Endothelial cell of umbilical vein (primary cell): Measurements from ENCODE around the gene GOLT1A. TPM values are rescaled to one million over a fixed set of nuclear protein-coding genes. Genes with fewer than 3 reads are reported as not detected.

Experiments
- BruUV-seq: library from RNA; stranded (reverse); fragments of 400-500 nt; replicated peaks from 2 replicates; lab custom pipeline; 2021; lab: Mats Ljungman, UMichigan
- CTCF ChIA-PET: fragments of 300-600, 350-600 bp; sonication (Branson Sonifier 250); formaldehyde crosslinking; loops from one replicate; lab custom pipeline; 2021; ENCODE audit warnings: antibody characterized with exemption, inconsistent platforms; lab: Charles Lee
- POLR2A ChIA-PET: fragments of 300-600, 350-600 bp; sonication (Branson Sonifier 250); formaldehyde crosslinking; loops from one replicate; lab custom pipeline; 2021; ENCODE audit warnings: antibody characterized with exemption, inconsistent platforms; lab: Charles Lee
- DNase-seq: peaks from one replicate; pipeline ENCODE4 v3.0.0-alpha.2; 2011; ENCODE audit warnings: low read depth, low spot score
- FAIRE-seq: peaks from 2 replicates; lab custom pipeline; 2011; peaks lifted over from hg19 to GRCh38; lab: Jason Lieb, UNC
- H2AFZ ChIP-seq: 2 replicates; pipeline ENCODE4 v1.6.0; 2012; ENCODE audit warnings: low read depth, low read length, control low read depth, inconsistent platforms
- H3K27ac ChIP-seq: 2 replicates; pipeline ENCODE4 v1.5.1; 2011; ENCODE audit warnings: low read depth, mild to moderate bottlenecking, control low read depth, low read length, moderate library complexity; ENCODE audit not compliant: insufficient read depth
- H3K27me3 ChIP-seq, 2 experiments: 2 replicates each; pipeline versions ENCODE4 v1.6.0 to v1.6.1; 2011; ENCODE audit warnings: low read length in 2 of 2, mixed read lengths in 1 of 2; ENCODE audit not compliant: control insufficient read depth in 2 of 2, insufficient read depth in 2 of 2
- H3K36me3 ChIP-seq, 2 experiments: 2 replicates in 1 of 2; 3 replicates in 1 of 2; pipeline ENCODE4 v1.5.1; 2011; ENCODE audit warnings: low read length in 2 of 2, mild to moderate bottlenecking in 1 of 2, moderate library complexity in 1 of 2; ENCODE audit not compliant: control insufficient read depth in 2 of 2, insufficient read depth in 2 of 2; ENCODE audit errors: extremely low read depth in 1 of 2
- H3K4me1 ChIP-seq: 3 replicates; pipeline ENCODE4 v1.5.1; 2011; ENCODE audit warnings: mild to moderate bottlenecking, low read length; ENCODE audit not compliant: control insufficient read depth, insufficient read depth; ENCODE audit errors: extremely low read depth
- H3K4me2 ChIP-seq: 2 replicates; pipeline ENCODE4 v1.6.1; 2011; ENCODE audit warnings: low read length, control low read depth, mixed read lengths; ENCODE audit not compliant: insufficient read depth
- H3K4me3 ChIP-seq, 3 experiments: fragments of 200-600 bp in 1 of 3; sonication (generic), shearing (Covaris generic) in 1 of 3; replicated peaks in 1 of 3; 2 replicates each; pipeline ENCODE4 v1.5.1; 2011 to 2016; ENCODE audit warnings: control low read depth in 3 of 3, low read length in 3 of 3, mild to moderate bottlenecking in 2 of 3, inconsistent platforms in 1 of 3, low read depth in 1 of 3, moderate library complexity in 1 of 3; ENCODE audit not compliant: insufficient read depth in 1 of 3
- H3K79me2 ChIP-seq: 2 replicates; pipeline ENCODE4 v1.6.0; 2012; ENCODE audit warnings: low read length, inconsistent platforms; ENCODE audit not compliant: control insufficient read depth, insufficient read depth
- H3K9ac ChIP-seq: replicated peaks from 2 replicates; pipeline ENCODE3; 2011; ENCODE audit warnings: low read length, control low read depth; ENCODE audit not compliant: insufficient read depth; ENCODE audit errors: extremely low read depth
- H3K9me1 ChIP-seq: replicated peaks from 3 replicates; pipeline ENCODE4 v1.6.0; 2011; ENCODE audit warnings: mild to moderate bottlenecking, low read length; ENCODE audit not compliant: control insufficient read depth, insufficient read depth; ENCODE audit errors: extremely low read depth
- H3K9me3 ChIP-seq: replicated peaks from 2 replicates; pipeline ENCODE4 v1.5.1; 2012; ENCODE audit warnings: low read length, inconsistent platforms; ENCODE audit not compliant: control insufficient read depth, insufficient read depth
- H4K20me1 ChIP-seq: replicated peaks from 2 replicates; pipeline ENCODE3; 2011; ENCODE audit warnings: mild to moderate bottlenecking, low read length; ENCODE audit not compliant: control insufficient read depth, insufficient read depth; ENCODE audit errors: extremely low read depth
- CTCF ChIP-seq, 2 donors: IDR thresholded peaks; 1 replicate in 1 of 2; 2 replicates in 1 of 2; pipeline ENCODE4 v1.5.1; 2011; ENCODE audit warnings: low read length in 2 of 2, mild to moderate bottlenecking in 2 of 2, moderate library complexity in 2 of 2, control low read depth in 1 of 2, inconsistent platforms in 1 of 2, low read depth in 1 of 2; ENCODE audit not compliant: insufficient read depth in 1 of 2; ENCODE audit errors: extremely low read depth in 1 of 2
- FOS ChIP-seq: IDR thresholded peaks from 2 replicates; pipeline ENCODE4 v1.6.1; 2011; ENCODE audit warnings: mild to moderate bottlenecking, low read length, moderate library complexity, borderline replicate concordance; ENCODE audit not compliant: insufficient read depth
- GATA2 ChIP-seq: IDR thresholded peaks from 2 replicates; pipeline ENCODE4 v1.7.0; 2011; ENCODE audit warnings: low read depth, mild to moderate bottlenecking, moderate library complexity, mixed read lengths, low read length; ENCODE audit not compliant: insufficient read length, insufficient read depth
- JUN ChIP-seq: IDR thresholded peaks from 2 replicates; pipeline ENCODE4 v1.6.1; 2011; ENCODE audit warnings: borderline replicate concordance, low read depth; ENCODE audit not compliant: insufficient read length, insufficient read depth
- MAX ChIP-seq: IDR thresholded peaks from 2 replicates; pipeline ENCODE4 v1.6.1; 2011; ENCODE audit not compliant: insufficient read depth, insufficient read length
- POLR2A ChIP-seq: IDR thresholded peaks from 2 replicates; pipeline ENCODE4 v1.6.1; 2012; ENCODE audit warnings: low read depth, mild to moderate bottlenecking, control low read depth, low read length
- POLR2AphosphoS5 ChIP-seq: IDR thresholded peaks from 2 replicates; pipeline ENCODE4 v1.6.1; 2012; ENCODE audit warnings: low read depth, mild to moderate bottlenecking, control low read depth, low read length, moderate library complexity; ENCODE audit not compliant: insufficient read depth
- dilution Hi-C: fragments of 300-500 bp; cut with MboI; formaldehyde crosslinking; loops from one replicate; pipeline ENCODE4 v1.15.0; 2019; ENCODE audit warnings: low sequenced_read_pairs; ENCODE audit not compliant: extremely low pct_ligation_motif_present
- intact Hi-C: fragments of 100-400 bp; cut with micrococcal nuclease; formaldehyde crosslinking; loops from one replicate; pipeline ENCODE4 v1.10.0; 2022
- polyA plus RNA-seq, 4 experiments: library from polyadenylated mRNA; depleted of rRNA in 3 of 4; stranded (reverse) in 3 of 4; unstranded in 1 of 4; fragments of >200 nt; gene quantifications; 2 replicates each; pipeline versions ENCODE4 v1.2.1 to v1.2.3, GENCODE V29; 2011 to 2012; ENCODE audit warnings: missing spikeins in 1 of 4
- total RNA-seq: library from RNA; stranded (reverse); gene quantifications from 2 replicates; pipeline ENCODE4 v1.2.3, GENCODE V29; 2021

The GOLT1A gene
- total and polyA plus RNA-seq, 2 donors (not counting 3 experiments of a cell fraction or from before 2014, with no cell fraction given) = not detected

DNA sequence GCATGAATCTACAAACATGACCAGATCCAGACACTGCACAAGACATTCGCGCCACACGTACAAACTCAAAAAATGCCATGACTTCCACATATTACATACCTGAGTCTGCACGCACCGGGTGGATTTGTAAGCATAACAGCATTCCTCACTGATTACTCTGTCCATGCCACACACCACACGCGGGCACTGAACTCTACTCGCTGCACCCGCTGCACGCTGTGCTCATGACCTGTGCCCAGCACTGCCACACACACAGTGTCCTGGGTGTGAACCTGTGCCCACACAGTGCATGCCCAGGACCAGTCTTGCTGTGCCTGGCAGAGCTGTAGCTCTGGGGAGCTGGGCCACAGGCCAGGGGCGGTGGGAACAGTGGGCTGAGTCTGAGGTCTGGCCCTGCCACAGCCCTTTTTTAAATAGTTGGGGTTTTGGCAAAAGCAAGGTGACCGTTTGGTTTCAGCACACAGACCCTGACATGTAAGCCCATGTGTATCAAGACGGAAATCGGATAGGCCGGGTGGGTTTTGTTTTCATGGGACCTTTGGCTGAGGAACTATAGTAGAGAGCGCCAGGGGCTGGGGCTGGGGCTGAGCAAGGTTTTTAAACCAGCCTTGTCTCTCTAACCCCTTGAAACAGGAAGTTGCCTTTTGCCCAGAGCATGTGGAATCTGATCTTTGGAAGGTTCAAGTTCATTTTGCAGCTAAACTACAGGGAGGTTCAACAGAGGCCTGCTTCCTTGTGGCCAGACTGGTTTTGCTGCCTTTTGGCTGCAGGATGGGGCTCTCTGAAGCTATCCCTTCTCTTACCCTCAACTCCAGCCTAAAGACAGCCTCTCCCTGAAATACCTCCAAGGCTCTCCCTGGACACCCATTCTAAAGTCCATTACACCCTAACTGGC is 12.3 kb upstream of the GOLT1A start:
- intact Hi-C loops = no loop called here
- H3K9me1 ChIP-seq = no peaks in the 10 kb centered on the region
- no peaks in the 10 kb centered on the region for H3K9me3 ChIP-seq
- no peak overlapping the region for H3K4me3 ChIP-seq
- dilution Hi-C loops = no loop called here
- CTCF ChIA-PET = interaction anchor here (0.7 to 1.4 kb wide), 5 partner anchors 12 to 137 kb away, joined by 3 to 4 read pairs (median 3); partner anchors contain the start of gene GOLT1A
- FAIRE-seq = no peak
- TF ChIP-seq JUN (no peak), MAX (no peak), POLR2A (no peak), FOS (no peak), GATA2 (no peak)
- H3K79me2 ChIP-seq = no peaks in the 10 kb centered on the region
- DNase-seq = no peak
- H3K4me2 ChIP-seq = no peak overlapping the region
- no peak overlapping the region for H3K27ac ChIP-seq
- no peaks in the 10 kb centered on the region for H3K4me1 ChIP-seq
- H2AFZ ChIP-seq = no peak overlapping the region
- H4K20me1 ChIP-seq = no peaks in the 10 kb centered on the region
- H3K9ac ChIP-seq = no peak overlapping the region
- peaks cover 0 to 2% of the 10 kb centered on the region in 2 experiments for H3K36me3 ChIP-seq
- no peaks in the 10 kb centered on the region for H3K27me3 ChIP-seq
- no TSS peak for BruUV-seq
- POLR2A ChIA-PET = no interaction called here

DNA sequence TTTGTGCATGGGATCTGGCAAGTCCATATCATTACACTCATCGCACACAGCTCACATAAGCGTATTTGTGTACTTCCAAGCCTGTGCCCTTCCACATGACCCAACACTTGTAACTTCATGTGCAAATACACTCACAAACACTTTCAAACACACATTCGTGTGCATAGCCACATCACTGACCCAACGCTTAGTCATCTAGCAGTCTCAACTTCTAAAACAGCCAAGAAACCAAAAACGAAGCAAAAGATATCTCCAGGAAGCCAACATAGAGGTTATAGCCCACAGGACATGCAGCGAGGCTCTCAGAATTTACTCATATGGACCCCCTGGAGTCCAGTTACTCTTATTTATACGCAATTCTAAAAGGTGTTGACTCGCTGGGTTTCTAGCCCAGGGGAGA is 10.9 kb upstream of the GOLT1A start:
- ChIA-PET POLR2A (no interaction called here), CTCF (no interaction called here)
- Histone ChIP-seq H3K79me2 (no peaks in the 10 kb centered on the region), H3K27ac (no peak overlapping the region), H3K27me3 (no peaks in the 10 kb centered on the region), H3K9me1 (no peaks in the 10 kb centered on the region), H3K9ac (no peak overlapping the region), H3K9me3 (no peaks in the 10 kb centered on the region), H3K4me1 (no peaks in the 10 kb centered on the region), H3K4me3 (no peak overlapping the region), H4K20me1 (no peaks in the 10 kb centered on the region), H2AFZ (no peak overlapping the region), H3K4me2 (no peak overlapping the region), H3K36me3 (peaks cover 0 to 2% of the 10 kb centered on the region in 2 experiments)
- no peak for FAIRE-seq
- no peak for DNase-seq
- no TSS peak for BruUV-seq
- intact Hi-C loops = no loop called here
- dilution Hi-C loops = no loop called here
- TF ChIP-seq POLR2AphosphoS5 (no peak), CTCF (IDR thresholded peaks at IDR 0.05; ENCODE audit: extremely low read depth in 1 of 2, insufficient read depth in 1 of 2, low read depth in 1 of 2, low read length in 2 of 2) (no peak), MAX (no peak)
